GM10266 (cell line): Measurements from ENCODE around the gene TMEM9.

Source experiments
- DNase-seq: peaks from one replicate; pipeline ENCODE4 v3.0.0; 2012; ENCODE audit errors: extremely low spot score
- CTCF ChIP-seq: IDR thresholded peaks from 2 replicates; pipeline ENCODE4 v1.5.1; 2012; ENCODE audit warnings: mild to moderate bottlenecking, low read depth; ENCODE audit not compliant: control insufficient read depth, insufficient read depth; ENCODE audit errors: missing control alignments

The TMEM9 gene

GRCh38 chr1:201145816-201146215 is 8.5 kb downstream of the TMEM9 start:
- no peak for DNase-seq
- no peak for TF ChIP-seq CTCF

- no peak for DNase-seq
- no peak for TF ChIP-seq CTCF
These were observed 9.1 kb downstream of the TMEM9 start for GRCh38 chr1:201145132-201145531.

- DNase-seq, result no peak
These were observed 9.6 kb downstream of the TMEM9 start for GRCh38 chr1:201144701-201145100.

GRCh38 chr1:201143726-201144635 is 10.3 kb downstream of the TMEM9 start:
- TF ChIP-seq CTCF, result no peak
- no peak for DNase-seq

More at GRCh38 chr1:201144701-201145100, 9.6 kb downstream of the TMEM9 start:
- TF ChIP-seq CTCF, result no peak

GRCh38 chr1:201142849-201143725 is 11.2 kb downstream of the TMEM9 start:
- no peak for DNase-seq

GRCh38 chr1:201142011-201142848 is 12.0 kb downstream of the TMEM9 start:
- DNase-seq, result no peak
- TF ChIP-seq CTCF, result no peak

More at GRCh38 chr1:201142849-201143725, 11.2 kb downstream of the TMEM9 start:
- TF ChIP-seq CTCF, result no peak
